HUES6 (cell line): ENCODE measurements around the gene LRIG2.
"Not testable (repeated sequence)": the region's sequence is repeated elsewhere in the genome, so short reads cannot be mapped to it uniquely, and the experiment has no call there.

ENCODE experiments used
- H3K27ac ChIP-seq: 2 replicates; pipeline ENCODE4 v1.7.0; 2013; ENCODE audit warnings: low read depth, mild to moderate bottlenecking, low read length, inconsistent platforms
- H3K27me3 ChIP-seq: 2 replicates; pipeline ENCODE4 v1.6.1; 2013; ENCODE audit warnings: low read length; ENCODE audit not compliant: control insufficient read depth, insufficient read depth
- H3K36me3 ChIP-seq: 2 replicates; pipeline ENCODE4 v1.6.1; 2013; ENCODE audit warnings: low read length; ENCODE audit not compliant: control insufficient read depth, insufficient read depth
- H3K4me1 ChIP-seq: 2 replicates; pipeline ENCODE4 v1.6.1; 2013; ENCODE audit warnings: low read length; ENCODE audit not compliant: control insufficient read depth, insufficient read depth
- H3K4me3 ChIP-seq: 2 replicates; pipeline ENCODE4 v1.5.1; 2013; ENCODE audit warnings: low read depth, low read length
- H3K9ac ChIP-seq: one replicate; pipeline ENCODE4 v1.6.1; 2013; ENCODE audit warnings: mild to moderate bottlenecking, low read length
- H3K9me3 ChIP-seq: 2 replicates; pipeline ENCODE4 v1.6.1; 2013; ENCODE audit warnings: low read depth, low read length; ENCODE audit not compliant: control insufficient read depth, insufficient read depth

Gene LRIG2

GRCh38 chr1:113040718-113041412 is 32.1 kb upstream of the LRIG2 start:
- Histone ChIP-seq H3K9me3 (no peaks in the 10 kb centered on the region), H3K36me3 (no peaks in the 10 kb centered on the region), H3K27me3 (no peaks in the 10 kb centered on the region), H3K9ac (no peak overlapping the region), H3K4me1 (peaks cover 56% of the 10 kb centered on the region), H3K27ac (peak overlapping the region; percentile 80), H3K4me3 (no peak overlapping the region)

GRCh38 chr1:113041569-113042284 is 31.3 kb upstream of the LRIG2 start:
- H3K9ac ChIP-seq: peak overlapping the region; percentile 82
- H3K36me3 ChIP-seq: no peaks in the 10 kb centered on the region
- peak overlapping the region; percentile 80 for H3K27ac ChIP-seq
- no peaks in the 10 kb centered on the region for H3K9me3 ChIP-seq
- peaks cover 57% of the 10 kb centered on the region for H3K4me1 ChIP-seq
- peak overlapping the region; percentile 27 for H3K4me3 ChIP-seq
- no peaks in the 10 kb centered on the region for H3K27me3 ChIP-seq

GRCh38 chr1:113042285-113043143 is 30.5 kb upstream of the LRIG2 start:
- Histone ChIP-seq H3K4me1 (peaks cover 53% of the 10 kb centered on the region), H3K9ac (peak overlapping the region; percentile 82), H3K27ac (peak overlapping the region; percentile 80), H3K9me3 (no peaks in the 10 kb centered on the region), H3K36me3 (no peaks in the 10 kb centered on the region), H3K4me3 (peak overlapping the region; percentile 27), H3K27me3 (no peaks in the 10 kb centered on the region)

GRCh38 chr1:113043144-113043488 is 29.9 kb upstream of the LRIG2 start:
- not testable (repeated sequence) for H3K27me3 ChIP-seq, H3K9me3 ChIP-seq, H3K36me3 ChIP-seq
- H3K9ac ChIP-seq: peak overlapping the region; percentile 82
- peaks cover 53% of the 10 kb centered on the region for H3K4me1 ChIP-seq
- peak overlapping the region; percentile 80 for H3K27ac ChIP-seq
- peak overlapping the region; percentile 5; the same call in 1 of the 2 replicates for H3K4me3 ChIP-seq

GRCh38 chr1:113046569-113046968 is 26.4 kb upstream of the LRIG2 start:
- no peak overlapping the region for H3K27ac ChIP-seq
- H3K4me1 ChIP-seq: peaks cover 38% of the 10 kb centered on the region
- no peaks in the 10 kb centered on the region for H3K27me3 ChIP-seq
- no peaks in the 10 kb centered on the region for H3K36me3 ChIP-seq
- H3K4me3 ChIP-seq: no peak overlapping the region
- H3K9ac ChIP-seq: no peak overlapping the region
- H3K9me3 ChIP-seq: no peaks in the 10 kb centered on the region

- no peak overlapping the region for H3K27ac ChIP-seq
- H3K36me3 ChIP-seq: no peaks in the 10 kb centered on the region
- H3K4me1 ChIP-seq: peaks cover 25% of the 10 kb centered on the region
- no peak overlapping the region for H3K9ac ChIP-seq
- no peak overlapping the region for H3K4me3 ChIP-seq
- no peaks in the 10 kb centered on the region for H3K9me3 ChIP-seq
- no peaks in the 10 kb centered on the region for H3K27me3 ChIP-seq
Measured at GRCh38 chr1:113048064-113048463, 24.9 kb upstream of the LRIG2 start.

- Histone ChIP-seq H3K9me3 (no peaks in the 10 kb centered on the region), H3K27ac (no peak overlapping the region), H3K9ac (no peak overlapping the region)
Measured at GRCh38 chr1:113053344-113054126, 19.5 kb upstream of the LRIG2 start.

GRCh38 chr1:113055570-113055969 is 17.4 kb upstream of the LRIG2 start:
- Histone ChIP-seq H3K4me3 (no peak overlapping the region), H3K27me3 (no peaks in the 10 kb centered on the region), H3K4me1 (peaks cover 19% of the 10 kb centered on the region), H3K36me3 (no peaks in the 10 kb centered on the region), H3K27ac (no peak overlapping the region), H3K9ac (no peak overlapping the region), H3K9me3 (no peaks in the 10 kb centered on the region)

More at GRCh38 chr1:113053344-113054126, 19.5 kb upstream of the LRIG2 start:
- H3K4me1 ChIP-seq: peaks cover 19% of the 10 kb centered on the region
- no peak overlapping the region for H3K4me3 ChIP-seq
- no peaks in the 10 kb centered on the region for H3K27me3 ChIP-seq
- H3K36me3 ChIP-seq: no peaks in the 10 kb centered on the region

- Histone ChIP-seq H3K36me3 (no peaks in the 10 kb centered on the region), H3K4me1 (peaks cover 19% of the 10 kb centered on the region), H3K4me3 (no peak overlapping the region), H3K9me3 (no peaks in the 10 kb centered on the region), H3K27ac (no peak overlapping the region), H3K27me3 (no peaks in the 10 kb centered on the region), H3K9ac (peak overlapping the region; percentile 2)
Measured at GRCh38 chr1:113057006-113057405, 16.0 kb upstream of the LRIG2 start.

GRCh38 chr1:113058941-113059706 is 13.9 kb upstream of the LRIG2 start:
- Histone ChIP-seq H3K36me3 (no peaks in the 10 kb centered on the region), H3K4me1 (peaks cover 12% of the 10 kb centered on the region), H3K4me3 (no peak overlapping the region), H3K27ac (no peak overlapping the region), H3K9ac (no peak overlapping the region), H3K9me3 (peaks cover 6% of the 10 kb centered on the region), H3K27me3 (no peaks in the 10 kb centered on the region)
